Lower leg skin (tissue), 3 donors: ENCODE results near the gene EPHB2.

Experiments used
- POLR2A ChIP-seq, 2 donors: fragments of 450-650 bp; IDR thresholded peaks; one replicate each; pipeline ENCODE4 v1.6.1; 2016 to 2017; ENCODE audit warnings: antibody characterized with exemption in 2 of 2, mild to moderate bottlenecking in 1 of 2, moderate library complexity in 1 of 2
- TF ChIP-seq, protein P1 (sequence below), 3 donors: fragments of 450-650 bp; IDR thresholded peaks; one replicate each; pipeline ENCODE4 v1.5.1; 2016; ENCODE audit warnings: antibody characterized with exemption in 3 of 3, mild to moderate bottlenecking in 3 of 3, moderate library complexity in 2 of 3

DNA sequence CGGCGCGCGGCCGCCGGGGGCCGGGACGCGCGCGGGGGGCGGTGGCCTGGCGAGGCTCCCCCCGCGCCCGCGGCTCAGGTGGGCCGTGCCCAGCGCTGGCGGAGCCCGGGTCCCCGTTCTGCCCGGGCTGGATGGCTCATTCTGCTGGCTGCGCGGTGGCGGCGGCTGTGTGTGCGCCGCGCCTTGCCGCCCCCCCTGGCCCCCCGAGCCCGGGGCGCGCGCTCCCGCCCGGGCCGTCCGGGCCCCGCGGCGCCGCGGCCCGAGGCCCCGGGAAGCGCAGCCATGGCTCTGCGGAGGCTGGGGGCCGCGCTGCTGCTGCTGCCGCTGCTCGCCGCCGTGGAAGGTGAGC is at the start of gene EPHB2:
- no peak for TF ChIP-seq POLR2A (IDR thresholded peaks at IDR 0.05)
- TF ChIP-seq, protein P1, sequence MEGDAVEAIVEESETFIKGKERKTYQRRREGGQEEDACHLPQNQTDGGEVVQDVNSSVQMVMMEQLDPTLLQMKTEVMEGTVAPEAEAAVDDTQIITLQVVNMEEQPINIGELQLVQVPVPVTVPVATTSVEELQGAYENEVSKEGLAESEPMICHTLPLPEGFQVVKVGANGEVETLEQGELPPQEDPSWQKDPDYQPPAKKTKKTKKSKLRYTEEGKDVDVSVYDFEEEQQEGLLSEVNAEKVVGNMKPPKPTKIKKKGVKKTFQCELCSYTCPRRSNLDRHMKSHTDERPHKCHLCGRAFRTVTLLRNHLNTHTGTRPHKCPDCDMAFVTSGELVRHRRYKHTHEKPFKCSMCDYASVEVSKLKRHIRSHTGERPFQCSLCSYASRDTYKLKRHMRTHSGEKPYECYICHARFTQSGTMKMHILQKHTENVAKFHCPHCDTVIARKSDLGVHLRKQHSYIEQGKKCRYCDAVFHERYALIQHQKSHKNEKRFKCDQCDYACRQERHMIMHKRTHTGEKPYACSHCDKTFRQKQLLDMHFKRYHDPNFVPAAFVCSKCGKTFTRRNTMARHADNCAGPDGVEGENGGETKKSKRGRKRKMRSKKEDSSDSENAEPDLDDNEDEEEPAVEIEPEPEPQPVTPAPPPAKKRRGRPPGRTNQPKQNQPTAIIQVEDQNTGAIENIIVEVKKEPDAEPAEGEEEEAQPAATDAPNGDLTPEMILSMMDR (IDR thresholded peaks at IDR 0.05) = no peak
